SIG-M5 treated with dmso at 0.1 percent for 504 hours (cell line): Measurements from ENCODE around the gene TOX2.

Source experiments
- DNase-seq: peaks from one replicate; lab custom pipeline; 2025; ENCODE audit not compliant: unreplicated experiment; lab: John Stamatoyannopoulos, UW

Gene TOX2

GRCh38 chr20:44053046-44053445 lies 138.4 kb downstream of the TOX2 start:
- DNase-seq: no peak

GRCh38 chr20:44054118-44054517 lies 139.5 kb downstream of the TOX2 start:
- DNase-seq: no peak

- no peak for DNase-seq
Measured at GRCh38 chr20:44054849-44055248, 140.2 kb downstream of the TOX2 start.

GRCh38 chr20:44056010-44056698 lies 141.5 kb downstream of the TOX2 start:
- DNase-seq: peak; percentile 67

GRCh38 chr20:44057698-44058675 lies 143.3 kb downstream of the TOX2 start:
- no peak for DNase-seq

- no peak for DNase-seq
Measured at GRCh38 chr20:44064501-44065400, 150.1 kb downstream of the TOX2 start.

GRCh38 chr20:44065401-44066340 lies 151.0 kb downstream of the TOX2 start:
- DNase-seq: no peak

GRCh38 chr20:44066645-44067606 lies 152.3 kb downstream of the TOX2 start:
- DNase-seq: no peak

- no peak for DNase-seq
Measured at GRCh38 chr20:44067650-44068081, 153.0 kb downstream of the TOX2 start.

GRCh38 chr20:44068316-44069201 lies 153.9 kb downstream of the TOX2 start:
- peak; percentile 82 for DNase-seq

- peak; percentile 74 for DNase-seq
Measured at GRCh38 chr20:44069203-44070011, 154.8 kb downstream of the TOX2 start.

- peak; percentile 35 for DNase-seq
Measured at GRCh38 chr20:44070139-44070900, 155.7 kb downstream of the TOX2 start.

GRCh38 chr20:44071057-44071456 lies 156.4 kb downstream of the TOX2 start:
- no peak for DNase-seq

GRCh38 chr20:44071526-44072111 lies 157.0 kb downstream of the TOX2 start:
- DNase-seq: no peak

GRCh38 chr20:44072384-44072783 lies 157.7 kb downstream of the TOX2 start:
- no peak for DNase-seq
